22Rv1 (cell line): ENCODE measurements around the gene NADSYN1.
"Not testable (repeated sequence)": the region's sequence is repeated elsewhere in the genome, so short reads cannot be mapped to it uniquely, and the experiment has no call there.

Experiments
- H3K27ac ChIP-seq: fragments of 450-650 bp; 2 replicates; pipeline ENCODE4 v1.5.1; 2017
- ZFX ChIP-seq: fragments of 450-650 bp; IDR thresholded peaks from 2 replicates; pipeline ENCODE4 v1.6.1; 2017; ENCODE audit warnings: antibody characterized with exemption, borderline replicate concordance
- TF ChIP-seq, protein P1 (sequence below): fragments of 450-650 bp; IDR thresholded peaks from 2 replicates; pipeline ENCODE4 v1.5.1; 2017; ENCODE audit warnings: mild to moderate bottlenecking

The NADSYN1 gene

DNA sequence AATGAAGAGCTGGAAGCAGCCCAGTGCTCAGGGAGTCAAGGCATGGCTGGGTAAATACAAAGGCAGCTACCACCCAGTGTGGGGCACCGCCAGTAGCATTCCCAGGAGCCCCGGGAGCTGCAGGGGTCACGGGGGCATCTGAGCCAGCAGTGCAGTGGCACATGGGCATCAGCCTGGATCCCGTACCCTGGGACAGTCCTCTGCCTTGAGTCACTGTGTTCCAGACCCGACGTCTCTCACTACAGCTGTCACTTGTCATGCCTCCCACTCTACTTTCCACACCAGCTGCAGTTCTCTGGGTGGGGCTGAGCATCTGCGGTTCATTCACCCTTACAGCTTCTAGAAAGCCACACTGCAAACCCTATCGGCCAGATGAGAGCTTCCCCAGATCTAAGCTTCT, 34.4 kb upstream of the NADSYN1 start:
- TF ChIP-seq, protein P1, sequence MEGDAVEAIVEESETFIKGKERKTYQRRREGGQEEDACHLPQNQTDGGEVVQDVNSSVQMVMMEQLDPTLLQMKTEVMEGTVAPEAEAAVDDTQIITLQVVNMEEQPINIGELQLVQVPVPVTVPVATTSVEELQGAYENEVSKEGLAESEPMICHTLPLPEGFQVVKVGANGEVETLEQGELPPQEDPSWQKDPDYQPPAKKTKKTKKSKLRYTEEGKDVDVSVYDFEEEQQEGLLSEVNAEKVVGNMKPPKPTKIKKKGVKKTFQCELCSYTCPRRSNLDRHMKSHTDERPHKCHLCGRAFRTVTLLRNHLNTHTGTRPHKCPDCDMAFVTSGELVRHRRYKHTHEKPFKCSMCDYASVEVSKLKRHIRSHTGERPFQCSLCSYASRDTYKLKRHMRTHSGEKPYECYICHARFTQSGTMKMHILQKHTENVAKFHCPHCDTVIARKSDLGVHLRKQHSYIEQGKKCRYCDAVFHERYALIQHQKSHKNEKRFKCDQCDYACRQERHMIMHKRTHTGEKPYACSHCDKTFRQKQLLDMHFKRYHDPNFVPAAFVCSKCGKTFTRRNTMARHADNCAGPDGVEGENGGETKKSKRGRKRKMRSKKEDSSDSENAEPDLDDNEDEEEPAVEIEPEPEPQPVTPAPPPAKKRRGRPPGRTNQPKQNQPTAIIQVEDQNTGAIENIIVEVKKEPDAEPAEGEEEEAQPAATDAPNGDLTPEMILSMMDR, result no peak
- TF ChIP-seq ZFX, result no peak
- no peak overlapping the region for H3K27ac ChIP-seq

DNA sequence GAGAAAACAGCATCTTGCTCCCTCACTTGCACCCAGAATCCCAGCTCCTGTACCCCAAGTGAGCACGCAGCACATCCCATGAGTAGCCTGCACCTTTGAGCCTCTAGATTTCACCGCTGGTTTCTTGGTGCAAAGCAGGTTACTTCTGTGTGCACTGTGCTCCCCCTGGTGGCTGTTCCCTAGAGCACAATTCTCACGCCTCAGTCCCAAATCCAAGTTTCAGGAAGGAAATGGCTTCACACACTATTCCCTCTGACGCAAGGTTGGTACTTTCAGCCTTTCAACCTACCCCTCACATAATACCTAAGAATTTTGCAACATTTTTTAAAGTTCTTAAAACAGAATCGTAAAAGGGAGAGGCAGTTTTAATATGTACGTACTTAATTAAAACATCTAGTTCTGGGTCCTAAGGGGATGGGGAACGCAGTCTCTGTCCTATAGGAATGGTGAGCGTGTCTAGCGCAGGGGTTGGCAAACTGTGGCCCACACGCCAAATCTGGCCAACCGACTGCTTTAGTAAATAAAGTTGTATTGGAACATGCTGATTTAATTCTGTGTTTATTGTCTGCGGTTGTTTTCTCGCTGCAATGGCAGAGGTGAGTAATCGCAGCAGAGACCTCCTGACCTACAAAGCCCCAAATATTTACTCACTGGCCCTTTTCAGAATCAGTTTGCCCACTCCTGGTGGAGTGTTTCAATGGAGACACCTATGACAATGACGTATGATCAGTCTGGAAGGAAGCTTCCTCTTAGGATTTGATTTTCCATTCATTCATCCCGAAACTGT, 32.4 kb upstream of the NADSYN1 start:
- H3K27ac ChIP-seq, result no peak overlapping the region
- TF ChIP-seq ZFX, result no peak
- TF ChIP-seq, protein P1, result peak; percentile 86

DNA sequence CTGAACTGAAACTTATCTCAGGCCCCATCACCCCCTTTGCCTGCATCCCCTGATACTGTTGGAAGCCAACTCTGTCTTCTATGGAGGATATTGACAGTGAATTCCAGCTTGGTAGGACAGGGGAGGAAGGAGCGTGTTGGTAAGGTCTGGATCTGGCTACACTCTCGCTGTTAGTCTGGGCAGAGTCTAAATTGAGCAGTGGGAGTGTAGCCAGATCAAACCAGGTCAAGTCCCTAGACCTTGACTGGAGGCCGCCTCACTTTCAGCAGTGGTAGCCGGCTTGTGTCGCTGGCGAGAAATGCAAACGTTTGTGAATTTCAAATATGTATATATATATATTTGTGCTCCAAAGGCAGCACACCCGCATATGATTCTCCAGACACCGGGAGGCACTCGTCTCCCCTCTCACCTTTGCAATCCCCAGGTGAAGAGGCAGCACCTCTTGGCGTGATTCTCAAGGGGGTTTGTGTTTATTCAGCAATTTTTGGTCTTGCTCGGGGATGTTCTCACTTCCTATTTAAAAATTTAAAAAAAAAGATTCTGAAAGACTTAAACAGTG, 31.5 kb upstream of the NADSYN1 start:
- no peak overlapping the region for H3K27ac ChIP-seq
- TF ChIP-seq ZFX, result no peak
- TF ChIP-seq, protein P1, result no peak

DNA sequence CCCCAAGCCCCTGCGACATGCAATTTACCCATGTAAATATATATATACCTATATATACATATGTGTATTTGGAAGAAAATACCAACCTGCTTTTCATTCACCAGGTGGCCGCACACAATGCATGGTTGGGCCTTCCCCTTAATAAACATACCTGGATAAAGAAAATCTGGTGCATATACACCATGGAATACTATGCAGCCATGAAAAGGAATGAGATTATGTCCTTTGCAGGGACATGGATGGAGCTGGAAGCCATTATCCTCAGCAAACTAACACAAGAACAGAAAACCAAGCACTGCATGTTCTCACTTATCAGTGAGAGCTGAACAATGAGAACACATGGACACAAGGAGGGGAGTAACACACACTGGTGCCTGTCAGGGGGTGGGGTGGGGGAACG, 30.7 kb upstream of the NADSYN1 start:
- not testable (repeated sequence) for H3K27ac ChIP-seq

DNA sequence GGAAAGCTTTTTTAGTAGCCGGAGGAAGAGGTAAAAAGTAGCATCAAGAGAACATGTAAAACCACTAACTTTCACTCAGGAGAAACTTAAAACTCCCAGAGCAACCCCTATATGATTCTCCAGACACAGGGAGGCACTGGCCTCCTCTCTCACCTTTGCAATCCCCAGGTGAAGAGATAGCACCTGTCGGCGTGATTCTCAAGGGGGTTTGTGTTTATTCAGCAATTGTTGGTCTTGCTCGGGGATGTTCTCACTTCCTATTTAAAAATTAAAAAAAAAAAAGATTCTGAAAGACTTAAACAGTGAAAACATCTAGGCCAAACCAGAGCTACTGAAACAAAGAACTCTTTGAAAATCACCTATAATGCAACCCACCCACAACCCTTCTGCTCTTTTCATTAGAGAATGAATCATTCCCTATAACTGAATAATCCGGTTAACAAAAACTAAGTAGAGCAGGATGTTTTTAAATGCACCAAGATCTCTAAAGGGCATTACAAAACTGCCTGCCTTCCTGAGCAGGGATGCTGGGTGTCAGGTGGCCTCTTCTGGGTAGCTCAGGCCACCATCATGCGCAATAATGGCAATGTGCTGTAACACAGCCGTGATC, 29.7 kb upstream of the NADSYN1 start:
- TF ChIP-seq, protein P1, result no peak
- no peak for TF ChIP-seq ZFX
- no peak overlapping the region for H3K27ac ChIP-seq

DNA sequence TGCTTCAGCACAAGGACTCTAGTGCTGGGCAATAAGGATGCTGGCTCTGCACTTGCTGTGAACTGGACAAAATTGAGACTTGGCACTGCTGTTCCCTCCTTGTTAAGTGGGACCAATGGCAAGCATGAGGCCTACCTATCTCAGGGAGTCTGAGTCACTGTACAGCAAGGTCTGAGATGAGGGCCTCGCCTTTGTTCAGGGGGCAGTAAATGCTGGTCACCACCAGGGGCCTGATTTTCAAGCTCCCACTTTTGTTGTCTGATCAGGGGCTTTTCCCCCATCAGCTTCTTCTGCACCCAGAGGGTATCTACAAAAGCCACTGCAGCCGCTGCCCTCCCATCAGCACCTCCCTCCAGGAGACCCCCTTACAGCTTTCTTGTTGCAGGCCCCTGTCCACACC, 27.6 kb upstream of the NADSYN1 start:
- H3K27ac ChIP-seq, result no peak overlapping the region
- no peak for TF ChIP-seq ZFX
- TF ChIP-seq, protein P1, result no peak

DNA sequence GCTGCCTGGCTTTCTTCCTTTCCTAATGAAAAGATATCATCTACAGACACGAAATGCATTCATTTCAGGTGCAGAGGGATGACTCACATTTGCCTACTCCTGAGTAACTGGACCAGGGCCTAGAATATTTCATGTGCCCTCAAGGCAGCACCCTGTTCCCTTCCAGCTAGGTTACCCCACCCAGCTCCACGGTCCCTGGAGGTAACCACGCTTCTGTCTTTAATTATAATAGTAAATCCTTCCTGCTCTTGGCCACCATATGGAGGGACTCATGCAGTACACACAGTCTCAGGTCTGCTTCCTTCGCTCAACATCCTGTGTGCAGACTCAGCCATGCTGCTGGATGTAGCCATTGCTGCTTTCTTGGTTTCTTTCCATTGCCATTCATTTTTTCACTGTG, 27.1 kb upstream of the NADSYN1 start:
- H3K27ac ChIP-seq, result no peak overlapping the region
- TF ChIP-seq, protein P1, result no peak
- TF ChIP-seq ZFX, result no peak
